HEK293T (cell line): ENCODE data around the gene DTD1.

Experiments used
- BHLHE40 ChIP-seq: fragments of 450-650 bp; IDR thresholded peaks from 2 replicates; pipeline ENCODE4 v1.6.1; 2016; ENCODE audit warnings: mild to moderate bottlenecking, moderate library complexity, borderline replicate concordance
- ELF4 ChIP-seq: fragments of 450-650 bp; IDR thresholded peaks from 2 replicates; pipeline ENCODE4 v1.6.1; 2017; ENCODE audit warnings: antibody characterized with exemption
- FOXA1 ChIP-seq: fragments of 450-650 bp; IDR thresholded peaks from 2 replicates; pipeline ENCODE4 v1.6.1; 2016; ENCODE audit warnings: mild to moderate bottlenecking
- FOXM1 ChIP-seq: fragments of 450-650 bp; IDR thresholded peaks from 2 replicates; pipeline ENCODE4 v1.6.1; 2017; ENCODE audit warnings: mild to moderate bottlenecking, borderline replicate concordance
- HDGF ChIP-seq: fragments of 450-650 bp; IDR thresholded peaks from 2 replicates; pipeline ENCODE4 v1.6.1; 2017; ENCODE audit warnings: antibody characterized with exemption, borderline replicate concordance
- L3MBTL2 ChIP-seq: fragments of 450-650 bp; conservative IDR thresholded peaks from 2 replicates; pipeline ENCODE4 v1.6.1; 2016; ENCODE audit warnings: mild to moderate bottlenecking
- SP1 ChIP-seq: fragments of 450-650 bp; IDR thresholded peaks from 2 replicates; pipeline ENCODE4 v1.6.1; 2017
- SUZ12 ChIP-seq: fragments of 450-650 bp; IDR thresholded peaks from 2 replicates; pipeline ENCODE4 v1.6.1; 2016; ENCODE audit warnings: mild to moderate bottlenecking
- TARDBP ChIP-seq: fragments of 450-650 bp; IDR thresholded peaks from 2 replicates; pipeline ENCODE4 v1.6.1; 2016

- TF ChIP-seq BHLHE40 (no peak), TARDBP (no peak), L3MBTL2 (no peak), SUZ12 (no peak), FOXA1 (no peak), SP1 (no peak), HDGF (no peak), FOXM1 (no peak), ELF4 (no peak)
These were observed 195.6 kb downstream of the DTD1 start for GRCh38 chr20:18783385-18783959.
